Measurements from ENCODE around the gene SYCP2. TPM values are rescaled to one million over a fixed set of nuclear protein-coding genes. Genes with fewer than 3 reads are reported as not detected.

Gene SYCP2
- total RNA-seq, 2 donors from 2014 or later = 4.8 to 10.6 TPM

DNA sequence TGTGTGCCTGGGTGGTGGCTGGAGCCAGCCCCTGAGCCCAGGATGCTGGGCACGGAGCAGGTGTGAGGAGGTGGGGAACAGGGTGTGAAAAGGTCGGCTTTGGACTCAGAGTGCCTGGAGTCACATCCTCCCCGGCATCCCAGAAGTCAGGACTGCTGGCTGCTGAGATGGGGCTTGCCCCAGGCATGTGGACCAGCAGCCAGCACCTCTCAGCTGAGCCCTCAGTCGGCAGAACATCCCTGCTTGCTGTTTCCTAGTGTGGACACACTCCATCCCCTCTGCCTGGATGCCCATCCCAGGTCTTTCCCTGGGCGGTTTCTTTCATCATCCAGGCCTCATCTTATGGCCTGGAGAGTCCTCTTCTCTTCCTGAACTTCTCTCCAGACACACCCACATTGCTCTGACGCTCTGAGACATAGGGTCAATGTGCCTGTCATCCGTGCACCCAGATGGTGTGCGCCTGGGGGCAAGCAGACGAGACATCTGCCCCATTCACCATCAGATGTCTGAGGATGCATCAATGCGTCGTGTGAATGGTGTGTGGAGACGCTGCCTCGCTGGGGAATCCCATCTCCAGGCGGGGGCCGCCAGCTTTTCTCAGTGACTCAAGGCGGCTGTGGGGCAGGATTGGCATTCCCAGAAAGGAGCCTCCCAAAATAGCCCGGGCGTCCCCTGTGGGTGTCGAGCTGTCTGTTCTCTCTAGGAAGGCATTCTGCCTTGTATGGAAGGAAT is 104.2 kb downstream of the SYCP2 start:
- 80% methylated on average over 19 of the region's 19 CpGs for WGBS
- no peaks in the 10 kb centered on the region for H3K36me3 ChIP-seq
- no peaks in the 10 kb centered on the region for H3K9me3 ChIP-seq
- no peaks in the 10 kb centered on the region for H3K4me1 ChIP-seq (replicated peaks)
- no peak for DNase-seq (ENCODE audit: low spot score)
- no peak overlapping the region for H3K27ac ChIP-seq
- H3K4me3 ChIP-seq = no peak overlapping the region
- TF ChIP-seq, protein P1, sequence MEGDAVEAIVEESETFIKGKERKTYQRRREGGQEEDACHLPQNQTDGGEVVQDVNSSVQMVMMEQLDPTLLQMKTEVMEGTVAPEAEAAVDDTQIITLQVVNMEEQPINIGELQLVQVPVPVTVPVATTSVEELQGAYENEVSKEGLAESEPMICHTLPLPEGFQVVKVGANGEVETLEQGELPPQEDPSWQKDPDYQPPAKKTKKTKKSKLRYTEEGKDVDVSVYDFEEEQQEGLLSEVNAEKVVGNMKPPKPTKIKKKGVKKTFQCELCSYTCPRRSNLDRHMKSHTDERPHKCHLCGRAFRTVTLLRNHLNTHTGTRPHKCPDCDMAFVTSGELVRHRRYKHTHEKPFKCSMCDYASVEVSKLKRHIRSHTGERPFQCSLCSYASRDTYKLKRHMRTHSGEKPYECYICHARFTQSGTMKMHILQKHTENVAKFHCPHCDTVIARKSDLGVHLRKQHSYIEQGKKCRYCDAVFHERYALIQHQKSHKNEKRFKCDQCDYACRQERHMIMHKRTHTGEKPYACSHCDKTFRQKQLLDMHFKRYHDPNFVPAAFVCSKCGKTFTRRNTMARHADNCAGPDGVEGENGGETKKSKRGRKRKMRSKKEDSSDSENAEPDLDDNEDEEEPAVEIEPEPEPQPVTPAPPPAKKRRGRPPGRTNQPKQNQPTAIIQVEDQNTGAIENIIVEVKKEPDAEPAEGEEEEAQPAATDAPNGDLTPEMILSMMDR (IDR thresholded peaks at IDR 0.05) = no peak
- TF ChIP-seq POLR2A (IDR thresholded peaks at IDR 0.05) (no peak), POLR2AphosphoS5 (IDR thresholded peaks at IDR 0.05) (no peak)
- no peaks in the 10 kb centered on the region for H3K27me3 ChIP-seq (replicated peaks; ENCODE audit: insufficient read depth)
- intact Hi-C loops (cut with DNase I) = no loop called here

DNA sequence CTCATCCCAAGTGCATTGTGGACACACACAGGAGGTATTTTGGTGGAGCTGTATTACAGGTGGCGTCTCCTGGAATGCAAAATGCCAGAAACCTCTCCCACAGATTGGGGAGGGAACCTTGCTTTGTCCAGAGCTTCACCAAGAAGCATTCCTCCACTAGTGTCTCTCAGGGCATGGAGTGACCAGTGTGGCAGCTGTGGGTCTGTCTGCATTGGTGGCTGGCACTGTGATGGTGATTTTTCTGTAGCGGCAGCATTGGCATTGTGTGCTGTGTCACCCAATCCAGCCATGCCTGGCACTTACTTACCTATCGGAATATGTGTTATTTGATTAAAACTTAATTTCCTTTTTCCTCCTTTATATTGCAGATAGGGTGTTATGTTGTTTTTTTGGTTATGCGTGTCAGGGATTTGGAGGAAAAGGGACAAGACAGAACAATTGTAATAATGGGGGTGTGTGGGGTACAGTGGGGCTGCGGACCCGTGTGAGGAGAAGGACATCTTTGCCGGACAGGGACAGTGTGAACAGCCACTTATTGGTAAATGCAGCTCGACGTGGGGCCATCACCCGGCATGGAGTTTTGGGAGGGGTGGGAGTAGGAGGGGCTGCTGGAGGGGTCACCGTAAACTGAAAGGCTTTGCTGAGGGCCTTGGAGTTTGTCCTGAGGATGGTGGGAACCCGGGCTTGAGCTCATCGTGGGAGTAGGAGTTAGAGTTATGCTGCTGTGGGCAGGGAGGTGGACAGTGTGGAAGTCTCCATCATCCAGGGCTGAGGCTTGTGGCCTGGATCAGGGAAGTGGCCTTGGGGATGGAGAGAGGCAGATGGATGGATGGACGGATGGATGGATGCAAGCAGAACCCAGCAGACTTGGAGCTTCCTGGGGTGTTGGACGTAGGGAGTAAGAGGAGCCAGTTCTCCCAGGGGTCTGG is 105.0 kb downstream of the SYCP2 start:
- no peaks in the 10 kb centered on the region for H3K9me3 ChIP-seq
- 89% methylated on average over 15 of the region's 15 CpGs for WGBS
- intact Hi-C loops (cut with DNase I) = no loop called here
- no peak overlapping the region for H3K4me3 ChIP-seq
- no peaks in the 10 kb centered on the region for H3K4me1 ChIP-seq (replicated peaks)
- TF ChIP-seq POLR2AphosphoS5 (IDR thresholded peaks at IDR 0.05) (no peak), POLR2A (IDR thresholded peaks at IDR 0.05) (no peak)
- TF ChIP-seq, protein P1 (IDR thresholded peaks at IDR 0.05) = no peak
- no peaks in the 10 kb centered on the region for H3K36me3 ChIP-seq
- H3K27me3 ChIP-seq (replicated peaks; ENCODE audit: insufficient read depth) = no peaks in the 10 kb centered on the region
- no peak overlapping the region for H3K27ac ChIP-seq
- no peak for DNase-seq (ENCODE audit: low spot score)

DNA sequence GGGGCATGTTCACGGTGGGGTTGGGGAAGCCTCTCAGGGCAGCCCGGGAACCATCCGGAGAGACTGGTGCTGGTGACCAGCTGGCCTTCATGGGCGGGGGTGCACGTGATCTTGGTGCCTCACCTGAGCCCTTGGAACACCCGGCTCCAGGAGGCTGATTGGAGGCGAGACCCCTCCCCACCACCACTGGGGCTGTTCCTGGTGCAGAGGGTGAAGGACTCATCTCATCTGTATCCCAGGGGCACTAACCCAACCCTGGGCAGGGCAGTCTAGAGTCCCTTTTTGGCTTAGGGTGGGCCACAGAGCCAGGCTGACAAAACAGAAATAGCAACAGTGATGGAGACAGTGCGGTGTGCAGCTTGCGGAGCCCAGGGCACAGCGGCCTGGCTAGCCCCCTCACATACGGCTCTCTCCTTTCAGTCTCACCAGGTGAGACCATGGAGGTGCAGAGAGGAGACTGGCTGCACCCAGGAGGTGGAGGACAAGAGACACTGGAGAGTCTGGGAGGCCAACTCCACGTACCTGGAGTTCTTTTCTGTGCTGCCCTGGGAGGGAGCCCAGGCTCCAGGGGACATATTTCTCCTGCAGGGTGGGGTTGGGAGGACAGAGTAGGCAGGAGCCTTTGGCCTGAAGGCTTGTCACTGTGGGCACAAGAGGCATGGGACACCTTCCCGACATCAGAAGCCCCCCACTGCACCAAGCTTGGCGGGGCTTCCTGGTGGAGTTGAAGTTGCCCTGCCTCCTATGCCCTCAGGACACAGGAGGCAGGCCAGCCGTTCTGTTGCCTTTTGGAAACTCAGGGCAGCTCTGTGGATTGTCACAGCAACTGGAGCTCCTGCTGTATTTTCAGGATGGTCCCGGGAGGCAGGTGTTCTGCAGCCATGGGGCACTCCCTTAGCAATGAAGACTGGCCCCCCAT is 106.0 kb downstream of the SYCP2 start:
- H3K4me1 ChIP-seq (replicated peaks) = no peaks in the 10 kb centered on the region
- intact Hi-C loops (cut with DNase I) = no loop called here
- H3K27me3 ChIP-seq (replicated peaks; ENCODE audit: insufficient read depth) = no peaks in the 10 kb centered on the region
- DNase-seq (ENCODE audit: low spot score) = no peak
- H3K9me3 ChIP-seq = no peaks in the 10 kb centered on the region
- H3K36me3 ChIP-seq = no peaks in the 10 kb centered on the region
- H3K27ac ChIP-seq = no peak overlapping the region
- TF ChIP-seq POLR2A (IDR thresholded peaks at IDR 0.05) (no peak), POLR2AphosphoS5 (IDR thresholded peaks at IDR 0.05) (no peak)
- TF ChIP-seq, protein P1 (IDR thresholded peaks at IDR 0.05) = no peak
- no peak overlapping the region for H3K4me3 ChIP-seq
- 78% methylated on average over 16 of the region's 16 CpGs for WGBS

DNA sequence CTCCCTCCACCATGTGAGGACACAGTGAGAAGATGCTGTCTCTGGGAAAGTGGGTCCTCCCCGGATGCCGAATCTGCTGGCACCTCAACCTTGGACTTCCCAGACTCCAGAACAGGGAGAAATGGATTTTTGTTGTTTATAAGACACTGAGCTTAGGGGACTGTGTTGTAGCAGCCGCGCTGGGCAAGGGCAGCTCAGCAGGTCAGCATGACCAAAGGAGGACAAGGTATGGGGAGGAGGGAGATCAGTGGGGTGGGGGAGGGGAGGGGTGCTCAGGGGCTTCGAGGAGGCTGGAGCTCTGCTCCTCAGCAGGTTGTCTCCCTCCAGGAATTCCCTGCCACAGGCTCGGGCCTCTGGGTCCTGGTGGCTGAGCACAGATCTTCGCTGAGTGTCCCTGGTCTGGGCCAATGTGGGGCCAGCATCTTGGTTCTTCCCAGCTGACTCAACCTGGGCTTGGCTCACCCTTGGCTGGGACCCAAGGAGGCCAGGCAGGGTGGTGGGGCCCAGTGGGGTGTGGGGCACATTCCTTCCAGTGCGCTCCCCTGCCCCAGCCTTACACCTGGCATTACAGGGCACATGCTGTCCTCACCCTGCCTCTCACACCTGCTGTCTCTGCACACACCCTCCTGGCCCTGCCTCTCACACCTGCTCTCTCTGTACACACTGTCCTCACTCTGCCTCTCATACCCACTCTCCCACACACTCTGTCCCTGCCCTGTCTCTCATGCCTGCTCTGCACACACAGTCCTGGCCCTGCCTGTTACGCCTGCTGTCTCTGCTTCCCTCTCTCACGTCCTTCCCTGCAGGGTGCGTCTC is 107.3 kb downstream of the SYCP2 start:
- intact Hi-C loops (cut with DNase I) = no loop called here
- no peak overlapping the region for H3K27ac ChIP-seq
- no peak overlapping the region for H3K4me3 ChIP-seq
- WGBS = 61% methylated on average over 11 of the region's 11 CpGs
- H3K36me3 ChIP-seq = no peaks in the 10 kb centered on the region
- TF ChIP-seq POLR2AphosphoS5 (IDR thresholded peaks at IDR 0.05) (peak; percentile 50), POLR2A (IDR thresholded peaks at IDR 0.05) (no peak)
- TF ChIP-seq, protein P1 (IDR thresholded peaks at IDR 0.05) = no peak
- peak; percentile 71 for DNase-seq (ENCODE audit: low spot score)
- H3K9me3 ChIP-seq = no peaks in the 10 kb centered on the region
- H3K4me1 ChIP-seq (replicated peaks) = no peaks in the 10 kb centered on the region
- no peaks in the 10 kb centered on the region for H3K27me3 ChIP-seq (replicated peaks; ENCODE audit: insufficient read depth)
